Inflammatory macrophage treated with lipopolysaccharide for 1 hour (primary cell): ENCODE measurements around the gene FAM107B.
A peak's percentile ranks its signal among the peaks of the same experiment; 100 is the strongest.
"Not testable (repeated sequence)": the region's sequence is repeated elsewhere in the genome, so short reads cannot be mapped to it uniquely, and the experiment has no call there.

Experiments
- DNase-seq, 2 donors: peaks; one replicate each; pipeline ENCODE4 v3.0.0-alpha.2; 2020 to 2022

The FAM107B gene

DNA sequence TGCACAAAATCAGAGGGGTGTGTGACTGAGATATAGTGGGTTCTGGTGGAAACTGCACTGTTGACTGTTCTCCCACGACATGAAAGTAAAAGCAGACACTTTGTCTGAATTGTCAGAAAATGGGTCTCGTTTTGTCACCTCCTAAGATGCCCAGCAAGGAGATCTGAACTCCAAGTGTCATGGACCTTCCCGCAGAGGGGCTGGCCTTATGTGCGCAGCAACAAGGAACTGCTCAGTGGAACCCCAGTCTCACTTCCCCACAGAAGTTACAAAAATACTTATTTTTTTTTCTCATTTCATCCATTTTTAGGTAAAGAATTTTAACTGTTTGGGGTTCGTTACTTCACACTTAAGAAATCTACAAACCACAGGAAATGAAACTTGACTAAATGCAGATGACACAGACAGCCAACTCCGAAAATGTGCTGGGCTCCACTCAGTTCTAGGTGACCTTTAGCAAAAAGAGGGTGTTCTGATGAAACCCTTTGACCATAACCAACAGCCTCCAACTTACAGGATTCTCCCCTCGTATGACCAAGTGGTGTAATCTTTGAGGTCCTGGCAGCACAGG is 115.0 kb downstream of the FAM107B start:
- DNase-seq, result peak; percentile 77 to 84

DNA sequence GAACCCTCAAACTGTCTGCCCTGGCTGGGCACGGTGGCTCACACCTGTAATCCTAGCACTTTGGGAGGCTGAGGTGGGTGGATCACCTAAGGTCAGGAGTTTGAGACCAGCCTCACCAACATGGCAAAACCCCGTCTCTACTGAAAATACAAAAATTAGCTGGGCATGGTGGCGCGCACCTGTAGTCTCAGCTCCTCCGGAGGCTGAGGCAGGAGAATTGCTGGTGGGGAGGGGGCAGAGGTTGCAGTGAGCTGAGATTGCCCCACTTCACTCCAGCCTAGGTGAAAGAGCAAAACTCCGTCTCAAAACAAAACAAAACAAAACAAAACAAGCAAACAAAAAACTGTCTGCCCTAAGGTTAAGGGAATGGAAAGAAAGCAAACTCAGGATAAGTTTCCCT is 115.6 kb downstream of the FAM107B start:
- DNase-seq, result not testable (repeated sequence)

DNA sequence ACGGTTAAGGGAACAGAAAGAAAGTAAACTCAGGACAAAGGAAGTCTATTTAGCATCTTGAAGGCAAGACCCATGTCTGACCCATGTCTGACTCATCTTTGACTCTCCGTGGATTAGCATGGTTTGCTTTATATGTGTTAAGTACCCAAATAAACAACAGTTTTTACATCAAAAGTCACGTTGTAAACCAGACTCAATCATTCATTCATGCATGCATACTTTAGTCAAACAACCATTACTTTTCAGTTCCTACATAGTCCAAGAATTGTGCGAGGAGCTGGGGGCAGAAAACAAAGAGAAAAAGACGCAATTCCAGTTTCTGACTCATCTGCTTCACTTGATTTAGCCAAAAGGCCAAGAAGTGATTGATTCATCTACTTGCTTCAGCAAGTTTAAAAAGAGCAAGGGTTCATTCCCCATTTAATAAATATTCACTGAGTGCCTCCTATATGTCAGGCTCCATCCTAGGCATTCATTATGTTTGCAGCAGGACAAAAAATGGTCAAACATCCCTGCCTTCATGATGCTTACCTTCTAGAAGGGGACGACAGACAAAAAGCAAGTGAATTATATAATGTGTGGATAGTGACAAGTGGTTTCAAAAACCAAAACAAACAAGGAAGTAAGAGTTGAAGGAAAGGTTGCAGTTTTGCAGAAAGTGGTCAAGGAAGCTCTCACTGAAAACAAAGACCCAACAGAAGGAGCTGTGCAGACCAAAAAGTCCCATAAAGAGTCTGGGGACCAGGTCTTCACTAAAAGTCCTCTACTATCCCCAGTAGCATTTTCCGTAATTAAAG is 116.2 kb downstream of the FAM107B start:
- no peak for DNase-seq

DNA sequence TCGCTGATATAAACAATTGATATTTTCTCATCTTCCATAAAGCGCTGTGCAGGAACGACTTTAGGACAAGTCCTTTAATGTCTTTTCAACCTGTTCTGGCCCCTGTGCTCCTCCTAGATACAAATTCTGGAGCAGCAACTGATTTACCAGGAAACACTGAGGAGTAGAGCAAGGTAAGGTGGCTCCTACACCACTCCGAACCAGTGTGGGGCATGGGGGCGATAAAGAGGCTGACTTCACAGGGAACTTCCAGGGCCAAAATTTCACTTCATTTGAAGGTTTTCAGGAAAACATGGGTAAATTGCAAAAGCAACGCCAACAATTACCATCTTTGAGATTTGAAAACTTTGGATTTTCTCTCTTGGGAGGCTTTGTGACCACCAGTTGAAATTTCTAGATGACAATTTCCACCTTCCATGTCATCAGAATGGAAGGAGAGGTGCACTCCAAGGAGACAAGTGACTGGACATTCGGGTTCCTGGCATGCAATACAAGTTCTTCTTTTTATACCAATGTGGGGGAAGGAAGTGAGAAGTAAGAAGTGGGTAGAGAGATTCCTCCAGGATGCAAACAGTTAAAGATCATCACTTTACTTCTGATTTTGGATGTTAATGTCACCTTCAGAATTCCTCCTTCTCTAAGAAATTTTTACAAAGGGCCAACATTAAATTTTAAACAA is 118.5 kb downstream of the FAM107B start:
- peak in 1 of 2 donors; percentile 42 for DNase-seq

DNA sequence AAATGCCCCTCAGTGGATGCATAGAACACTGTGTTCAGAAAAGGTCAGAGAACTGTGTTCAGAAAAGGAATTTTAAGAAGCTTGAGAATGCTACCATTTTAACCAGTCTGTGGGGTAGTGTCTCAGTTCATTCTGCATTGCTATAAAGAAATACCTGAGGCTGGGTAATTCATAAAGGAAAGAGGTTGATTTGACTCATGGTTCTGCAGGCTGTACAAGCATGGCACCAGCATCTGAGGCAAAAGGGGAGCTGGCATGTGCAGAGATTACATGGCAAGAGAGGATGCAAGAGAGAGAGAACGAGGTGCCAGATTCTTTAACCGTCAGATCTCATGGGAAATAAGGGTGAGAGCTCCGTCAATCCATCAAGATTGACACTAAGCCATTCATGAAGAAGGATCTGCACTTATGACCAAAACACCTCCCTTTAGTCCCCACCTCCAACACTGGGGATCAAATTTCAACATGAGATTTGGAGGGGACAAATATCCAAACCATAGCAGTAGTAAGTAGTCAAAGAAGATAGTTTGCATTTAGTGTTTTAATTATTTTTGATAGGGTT is 119.8 kb downstream of the FAM107B start:
- no peak for DNase-seq

DNA sequence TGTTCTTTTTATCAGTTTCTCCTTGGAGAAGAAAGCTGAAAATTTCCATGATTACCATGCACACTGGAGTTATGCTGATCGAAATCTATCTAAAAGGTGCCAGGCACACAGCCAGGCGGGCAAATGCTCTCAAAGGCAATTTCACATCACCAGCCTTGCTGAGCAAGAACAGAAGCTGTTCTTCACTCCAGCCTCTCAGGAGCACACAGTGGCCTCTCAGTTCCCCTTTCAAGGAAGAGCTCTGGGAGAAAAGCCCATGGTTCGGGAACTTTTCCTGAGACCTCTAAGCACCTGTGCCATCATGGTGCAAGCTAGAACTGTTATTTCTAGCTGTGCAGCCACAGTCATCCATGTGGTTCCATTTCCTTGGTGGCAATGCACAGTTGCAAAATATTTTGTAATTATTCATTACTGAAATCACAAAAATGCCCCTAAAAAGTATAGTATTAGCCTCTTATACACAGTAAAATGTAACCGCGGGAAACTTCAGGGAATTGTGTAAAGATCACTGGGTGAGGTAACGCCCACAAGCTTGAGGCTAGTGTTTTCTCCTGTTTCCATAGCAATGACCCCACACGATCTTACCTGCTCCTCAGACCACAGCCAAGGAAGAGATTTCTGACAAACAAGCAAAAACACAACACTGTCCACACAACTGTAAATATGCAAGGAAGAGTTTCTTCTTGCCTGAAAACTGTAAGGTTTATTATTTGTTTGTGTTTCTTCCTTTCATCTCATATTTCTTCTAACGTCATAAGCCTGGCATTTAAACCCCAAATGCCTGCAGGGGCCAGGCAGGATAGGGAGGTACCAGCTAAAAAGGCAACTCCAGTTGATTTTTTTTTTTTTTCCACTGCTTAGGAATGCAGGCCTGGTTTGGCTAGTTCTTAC is 121.2 kb downstream of the FAM107B start:
- peak; percentile 73 to 75 for DNase-seq

DNA sequence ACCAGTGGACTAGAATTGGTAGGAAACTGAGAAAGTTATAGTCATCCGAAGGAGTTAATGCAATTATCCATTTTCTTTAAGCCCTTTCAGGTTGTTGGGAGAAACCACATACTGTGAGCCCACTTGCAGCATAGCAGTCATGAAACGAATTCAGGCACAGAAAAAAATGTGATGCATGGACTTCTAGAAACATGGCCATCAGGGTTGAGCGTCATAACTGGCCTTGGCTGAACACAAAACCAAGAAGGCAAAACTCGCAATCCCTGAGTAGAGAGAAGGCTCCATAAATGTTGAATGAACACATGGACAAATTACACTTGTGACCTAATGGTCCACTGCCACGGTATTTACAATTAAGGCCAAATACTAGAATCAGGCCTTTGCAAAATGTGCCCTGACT is 121.9 kb downstream of the FAM107B start:
- no peak for DNase-seq

DNA sequence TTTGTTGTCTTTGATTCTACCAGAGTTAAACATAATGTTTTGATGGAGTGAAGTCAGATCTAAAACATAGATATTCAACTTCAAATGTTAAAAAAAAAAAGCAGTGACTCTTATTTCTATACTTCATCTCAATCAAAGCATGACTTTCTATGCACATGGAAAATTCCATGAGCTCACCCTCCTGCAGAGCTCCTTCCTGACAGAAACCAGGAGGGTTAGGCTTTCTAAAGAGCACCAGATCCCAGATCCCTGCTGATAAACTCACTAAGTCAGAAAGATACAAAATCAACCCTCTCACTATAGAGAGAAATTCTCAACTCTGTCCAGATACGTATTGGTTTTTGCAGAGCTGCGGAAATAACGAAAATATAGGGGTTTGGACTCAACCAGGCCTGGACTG is 122.6 kb downstream of the FAM107B start:
- DNase-seq, result no peak

DNA sequence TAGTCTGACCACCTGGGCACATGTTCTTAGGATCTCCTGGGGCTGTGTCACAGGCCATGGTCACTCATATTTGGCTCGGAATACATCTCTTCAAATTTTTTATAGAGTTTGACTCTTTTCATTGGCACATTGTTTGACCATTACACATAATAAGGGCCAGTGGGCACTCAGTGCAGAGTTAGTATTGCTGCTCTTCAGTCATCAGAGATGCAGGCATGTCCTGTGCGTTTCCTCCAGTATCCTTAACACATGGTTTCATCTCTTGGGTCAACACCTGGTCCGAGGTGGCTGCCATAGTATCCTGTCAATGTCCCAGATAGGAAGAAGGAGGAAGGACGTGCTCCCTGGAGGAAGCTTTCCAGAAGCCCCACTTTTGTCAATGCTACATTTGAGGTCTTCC is 125.0 kb downstream of the FAM107B start:
- DNase-seq, result no peak

DNA sequence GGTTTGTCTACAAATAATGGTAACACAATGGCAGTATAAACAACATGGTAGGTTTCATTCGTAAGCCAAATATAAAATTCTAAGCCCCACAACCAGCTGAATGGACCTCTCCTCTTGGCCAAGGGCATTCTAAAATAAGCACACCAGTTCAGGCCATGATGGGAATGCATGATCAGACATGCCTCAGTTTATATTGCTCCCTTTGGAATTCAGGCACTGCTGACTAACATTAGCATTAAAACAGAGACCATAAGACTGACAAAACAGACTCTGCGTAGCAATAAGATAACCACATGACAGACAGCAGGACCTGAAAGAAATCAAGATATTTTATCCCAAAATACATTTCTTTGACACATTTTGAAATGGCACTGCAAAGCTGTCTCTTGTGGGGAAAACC is 125.8 kb downstream of the FAM107B start:
- no peak for DNase-seq

DNA sequence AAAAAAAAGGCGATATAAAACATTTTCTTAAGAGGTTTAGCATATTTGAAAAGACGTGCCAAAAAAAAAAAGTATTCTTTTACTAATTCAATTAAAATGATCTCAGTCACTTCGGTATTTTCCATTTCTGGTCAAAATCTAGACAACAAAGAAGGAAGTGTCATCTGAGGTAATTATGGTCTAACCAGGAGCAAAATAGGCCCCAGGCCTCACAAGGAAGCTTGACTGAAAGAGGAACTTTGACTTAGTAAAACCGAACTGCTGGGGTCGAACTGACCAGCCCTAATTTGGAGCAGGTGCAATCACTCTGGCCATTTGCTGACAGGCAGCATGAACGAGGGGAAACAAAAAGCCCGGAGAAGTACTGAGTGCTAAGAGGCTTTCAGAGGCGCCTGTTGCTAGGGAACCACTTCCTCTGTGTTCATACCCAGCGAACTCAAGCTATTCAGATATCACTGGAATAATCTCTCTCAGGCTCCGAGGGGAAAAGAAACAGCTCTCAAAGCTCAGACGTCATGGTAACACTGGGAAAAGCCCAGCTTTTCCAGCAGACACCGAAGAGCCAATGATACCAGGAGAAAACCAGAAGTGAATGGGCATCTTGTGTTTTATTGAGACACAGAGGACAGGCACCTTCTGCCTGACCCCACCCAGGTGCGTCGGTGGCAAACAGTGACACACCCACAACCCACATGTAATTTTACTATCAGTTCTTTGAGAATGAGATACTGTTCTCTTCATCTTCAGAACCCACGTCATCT is 126.5 kb downstream of the FAM107B start:
- peak; percentile 82 to 85 for DNase-seq

DNA sequence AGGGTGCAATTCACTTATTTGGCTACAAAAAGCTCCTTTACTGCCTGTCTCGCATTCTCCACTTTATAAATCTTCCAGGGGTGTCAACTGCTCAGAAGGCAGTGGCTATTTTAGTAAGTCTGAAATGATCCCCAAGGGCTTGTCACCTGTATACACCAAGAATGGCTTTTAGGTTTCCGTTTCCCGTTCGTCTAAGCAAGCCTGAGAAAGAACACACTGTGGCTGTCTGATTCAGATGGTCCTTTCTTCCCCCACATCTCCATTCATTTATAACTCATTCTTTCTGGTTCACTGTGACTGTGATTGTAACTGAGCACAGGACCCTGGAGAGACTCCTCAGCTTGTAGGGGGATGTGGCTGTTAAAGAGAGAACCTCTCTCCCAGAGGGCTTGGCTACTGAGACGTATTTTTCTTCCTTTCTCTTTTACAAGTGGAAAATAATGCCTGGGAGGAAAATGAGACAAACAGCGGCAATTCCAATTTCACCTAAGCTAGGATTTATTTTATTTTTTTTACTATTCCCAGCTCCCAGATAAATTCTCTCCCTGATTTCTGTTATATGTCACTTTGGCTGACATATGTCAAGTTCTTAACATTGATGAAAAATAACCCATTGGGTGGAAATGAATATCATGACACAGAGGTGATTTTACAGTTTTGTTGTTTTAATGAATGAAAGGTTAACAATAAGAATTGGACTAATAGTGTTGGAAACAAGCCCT is 129.3 kb downstream of the FAM107B start:
- DNase-seq, result no peak

DNA sequence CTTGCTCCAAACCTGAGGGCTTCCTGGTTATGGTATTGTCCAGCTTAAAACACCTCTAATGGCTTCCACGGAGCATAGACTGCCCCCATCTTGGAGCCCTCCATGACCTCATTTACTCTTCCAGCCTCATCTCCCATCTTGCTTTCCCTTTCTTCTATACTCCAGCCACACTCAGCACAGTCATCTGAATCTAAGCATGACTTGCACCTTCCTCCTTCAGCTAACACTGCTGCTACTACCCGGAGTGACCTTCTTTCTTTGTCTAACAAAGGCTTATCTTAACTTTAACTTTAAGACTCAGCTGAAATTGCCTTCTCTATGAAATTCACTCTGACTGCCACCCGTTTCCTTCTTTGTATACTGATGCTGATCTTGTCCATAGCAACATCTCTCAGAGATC is 135.1 kb downstream of the FAM107B start:
- DNase-seq, result no peak

DNA sequence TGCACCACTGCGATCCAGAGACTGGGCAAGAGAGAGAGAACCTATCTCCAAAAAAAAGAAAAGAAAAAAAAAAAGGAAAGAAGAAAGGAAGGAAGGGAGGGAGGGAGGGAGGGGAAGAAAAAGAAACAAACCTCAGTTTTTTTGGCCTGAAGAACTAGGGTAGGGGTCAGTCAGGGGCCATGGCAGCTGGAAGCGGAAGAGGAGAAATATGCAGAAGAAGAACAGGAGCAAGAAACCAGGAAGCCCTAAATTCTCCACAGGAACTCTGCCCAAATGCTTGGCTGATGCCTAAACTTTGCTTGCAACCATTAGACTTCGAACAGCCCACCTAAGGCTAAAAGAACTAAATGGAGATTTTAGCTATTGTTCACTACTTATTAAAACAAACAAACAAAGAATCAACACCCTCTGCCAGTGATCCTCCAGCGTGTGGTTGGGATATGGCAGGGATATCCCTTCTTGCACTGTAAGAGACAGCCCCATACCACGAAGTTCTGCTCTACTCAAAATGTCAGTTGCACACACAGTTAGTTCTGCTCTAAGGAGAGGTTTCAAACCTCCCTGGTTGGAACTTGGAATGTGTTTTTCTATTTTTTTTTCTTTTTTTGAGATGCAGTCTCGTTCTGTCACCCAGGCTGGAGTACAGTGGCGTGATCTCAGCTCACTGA is 139.5 kb downstream of the FAM107B start:
- no peak for DNase-seq

DNA sequence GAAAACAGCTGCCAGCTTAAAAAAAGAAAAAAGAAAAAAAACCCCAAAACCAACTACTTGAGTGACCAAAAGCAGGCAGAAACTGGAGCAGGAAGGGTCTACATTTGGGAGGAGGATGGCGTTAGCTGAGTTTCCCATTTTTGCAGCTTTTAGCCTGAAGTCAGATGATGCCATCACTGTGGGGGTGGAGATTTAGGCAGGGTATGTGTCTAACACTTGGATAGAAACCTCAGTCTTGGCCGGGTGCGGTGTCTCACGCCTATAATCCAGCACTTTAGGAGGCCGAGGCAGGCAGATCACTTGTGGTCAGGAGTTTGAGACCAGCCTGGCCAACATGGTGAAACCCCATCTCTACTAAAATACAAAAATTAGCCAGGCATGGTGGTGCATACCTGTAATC is 140.1 kb downstream of the FAM107B start:
- DNase-seq, result peak; percentile 63 to 69

DNA sequence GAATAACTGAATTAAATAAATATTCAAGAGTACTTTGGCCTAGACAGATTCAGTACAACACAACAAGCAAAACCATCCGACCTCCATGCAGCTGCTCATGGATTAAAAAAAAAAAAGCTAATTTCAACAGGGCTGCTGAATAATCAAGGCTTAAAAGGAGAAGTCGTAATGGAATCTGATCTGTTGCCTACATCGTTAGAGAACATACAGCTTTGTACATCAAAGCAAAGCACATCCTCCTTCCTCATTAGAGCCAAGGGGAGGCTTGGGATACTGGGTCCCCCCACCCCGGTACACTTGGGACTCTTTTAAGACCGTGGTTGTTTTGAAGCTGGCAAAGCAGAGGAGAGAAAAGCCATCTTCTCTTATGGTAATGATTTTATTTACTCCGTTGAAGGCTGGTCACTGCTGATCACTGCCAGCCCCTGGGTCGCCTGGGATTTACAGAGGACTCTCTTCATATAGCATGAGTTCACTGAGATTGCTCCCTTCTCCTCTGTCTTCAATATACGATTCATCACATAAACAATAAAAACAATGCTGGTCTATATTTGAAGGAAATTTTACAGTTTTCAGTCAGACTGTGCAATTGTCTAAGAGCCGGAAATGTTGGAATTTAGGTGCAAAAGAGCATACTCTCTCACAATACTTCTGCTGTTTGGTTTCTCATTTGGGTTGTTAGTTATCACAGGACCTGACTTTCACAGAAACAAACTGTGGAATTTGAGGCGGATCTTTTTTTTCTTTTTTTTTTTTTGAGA is 148.8 kb downstream of the FAM107B start:
- DNase-seq, result no peak

DNA sequence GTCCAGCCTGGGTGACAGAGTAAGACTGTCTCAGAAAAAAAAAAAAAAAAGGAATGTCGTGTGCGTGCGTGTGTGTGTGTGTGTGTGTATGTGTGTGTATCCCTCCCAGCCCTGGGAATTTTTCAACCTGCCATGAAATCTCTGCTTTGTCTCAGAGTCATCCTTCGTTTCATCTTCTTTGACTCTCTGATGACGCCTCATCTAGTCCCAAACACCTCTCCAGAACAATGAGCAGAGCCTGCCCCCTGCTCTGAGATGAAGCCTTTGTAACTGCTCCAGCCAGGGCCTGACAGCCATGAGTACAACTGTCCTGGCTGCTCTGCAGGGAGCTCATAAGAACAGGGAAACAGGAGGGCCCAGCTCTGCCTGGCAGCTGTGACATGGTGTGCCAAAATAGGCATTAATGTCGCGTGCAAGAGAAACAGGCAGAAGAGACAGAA is 149.5 kb downstream of the FAM107B start:
- no peak for DNase-seq

DNA sequence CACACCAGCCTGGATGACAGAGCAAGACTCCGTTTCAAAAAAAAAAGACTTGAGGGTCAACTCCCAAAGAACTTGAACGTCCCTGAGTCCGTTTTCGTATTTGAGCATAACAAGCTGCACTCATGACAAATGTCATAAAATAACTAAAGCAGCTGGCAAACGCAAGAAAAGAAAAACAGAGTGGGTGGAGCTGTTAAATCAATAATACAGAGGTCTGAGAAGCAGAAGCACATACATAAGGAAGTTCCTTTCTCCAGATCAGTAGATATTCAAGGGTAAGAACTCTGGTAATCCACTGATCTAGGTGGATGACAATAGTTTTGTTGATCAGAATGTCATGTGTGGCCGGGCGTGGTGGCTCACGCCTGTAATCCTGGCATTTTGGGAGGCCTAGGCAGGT is 150.1 kb downstream of the FAM107B start:
- no peak for DNase-seq

DNA sequence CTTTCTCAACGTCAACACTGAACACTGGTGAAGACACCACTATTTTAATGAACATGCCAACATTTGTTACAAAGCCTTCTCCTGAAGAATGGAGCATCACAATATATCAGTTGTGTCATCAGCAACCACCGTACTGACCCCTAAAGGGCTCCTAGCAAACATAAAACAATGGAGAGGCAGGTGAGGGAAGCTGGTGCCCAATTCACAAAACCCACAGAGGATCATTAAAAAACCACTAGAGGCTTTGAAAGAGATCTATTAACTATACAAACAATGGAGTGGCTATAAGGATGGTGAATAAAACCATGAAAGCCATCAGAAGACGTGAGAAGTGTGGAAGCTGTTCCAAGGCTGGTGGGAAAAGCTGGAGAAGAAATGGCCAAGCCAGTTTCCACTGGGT is 150.8 kb downstream of the FAM107B start:
- DNase-seq, result no peak

DNA sequence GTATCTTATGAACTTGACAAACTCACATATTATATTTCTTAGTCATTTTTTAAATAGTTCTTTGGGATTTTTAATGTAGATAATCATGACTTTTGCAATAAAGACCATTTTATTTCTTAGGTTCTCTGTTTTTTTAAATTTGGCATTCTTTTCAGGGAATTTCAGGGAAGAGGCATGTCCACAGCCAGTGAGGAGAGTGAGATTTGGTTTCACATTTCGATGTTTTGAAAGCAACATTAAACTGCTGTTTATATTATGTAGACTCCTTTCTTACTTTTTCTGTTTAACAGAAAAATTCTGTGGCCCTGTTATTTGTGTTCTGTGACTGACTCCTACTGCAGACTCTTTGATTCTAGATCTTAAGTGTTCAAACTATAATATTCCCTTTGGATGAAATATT is 153.7 kb downstream of the FAM107B start:
- no peak for DNase-seq
